ENCODE measurements around the gene PERM1. TPM values are rescaled to one million over a fixed set of nuclear protein-coding genes. Genes with fewer than 3 reads are reported as not detected.

Gene PERM1
- total RNA-seq, 1 donor from 2014 or later, result not detected

DNA sequence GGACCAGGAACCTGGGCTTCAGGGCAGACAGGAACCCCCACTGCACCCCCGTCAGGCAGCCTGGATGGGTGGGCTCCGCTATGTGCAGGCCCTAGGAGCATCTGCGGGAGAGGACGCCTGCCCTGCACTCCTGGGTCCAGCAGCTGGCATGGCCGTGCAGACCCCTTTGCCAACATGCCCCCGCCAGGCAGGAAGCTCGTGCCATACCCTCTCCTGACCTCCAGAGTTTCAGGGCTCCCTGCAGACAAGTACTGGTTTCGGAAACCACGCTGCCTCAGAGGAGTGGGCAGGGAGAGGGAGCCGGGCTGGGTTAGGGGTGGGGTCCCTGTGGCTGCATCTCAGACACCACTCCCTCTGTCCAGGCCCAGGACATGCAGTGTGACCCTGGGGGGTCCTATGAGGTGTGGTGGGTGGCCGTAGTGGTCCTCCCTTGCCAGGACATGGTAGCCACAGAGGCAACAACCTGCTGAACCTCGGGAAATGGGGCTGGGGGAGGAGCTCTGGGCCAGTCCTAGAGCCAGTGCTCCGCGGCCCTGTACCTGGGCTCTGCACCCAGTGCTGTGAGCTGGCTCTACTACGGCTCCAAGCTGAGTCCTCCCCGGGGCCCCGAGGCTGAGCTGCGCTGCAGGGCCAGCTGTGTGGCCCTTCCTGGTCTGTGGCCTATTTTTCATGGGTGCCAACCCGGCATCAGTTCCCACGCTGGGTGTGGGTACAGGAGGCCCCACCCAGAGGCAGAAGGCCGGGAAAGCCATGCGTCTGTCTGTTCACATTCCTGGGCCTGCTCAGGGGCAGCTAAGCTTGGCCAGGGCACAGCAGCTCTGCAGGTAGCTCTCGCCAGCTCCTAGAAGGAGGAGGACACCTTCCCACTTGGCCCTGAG, 14.2 kb downstream of the PERM1 start:
- FAIRE-seq, result no peak
- no peak for DNase-seq (ENCODE audit: low spot score in 2 of 2)

DNA sequence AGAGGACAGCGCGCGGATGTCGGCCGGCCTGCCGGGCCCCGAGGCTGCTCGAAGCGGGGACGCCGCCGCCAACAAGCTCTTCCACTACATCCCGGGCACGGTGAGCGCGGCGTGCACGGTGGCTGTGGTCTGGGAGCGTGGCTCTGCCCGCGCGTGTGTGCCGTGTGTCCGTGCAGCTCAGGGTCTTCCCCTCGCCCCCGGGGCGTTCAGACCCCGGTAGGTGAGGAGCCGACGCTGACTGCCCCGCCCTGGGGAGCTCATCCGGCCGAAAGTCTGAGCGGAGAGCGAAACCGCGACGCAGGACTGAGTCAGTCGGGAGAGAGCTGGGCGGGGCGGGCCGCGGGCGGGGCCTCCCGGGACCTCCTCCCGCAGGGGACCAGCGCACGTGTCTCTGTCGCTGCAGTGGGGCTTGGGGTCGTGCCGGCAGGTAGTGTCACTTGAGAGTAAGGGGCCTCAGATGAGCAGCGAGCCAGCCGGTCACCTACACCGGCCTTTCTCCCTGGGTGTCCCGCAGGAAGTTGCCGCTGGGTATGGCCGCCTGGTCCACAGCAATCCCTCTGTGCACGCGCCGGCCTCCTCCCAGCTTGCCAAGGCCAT, 15.1 kb downstream of the PERM1 start:
- DNase-seq (ENCODE audit: low spot score in 2 of 2), result peak in 1 of 2 donors; percentile 84
- FAIRE-seq, result no peak

GRCh38 chr1:966135-966703, 15.7 kb downstream of the PERM1 start, which contains the start of gene PLEKHN1:
PLEKHN1 (plus strand) TSS chr1:966482; CDS start chr1:966532, 50 bp downstream.
- FAIRE-seq (no peak), DNase-seq (ENCODE audit: low spot score in 2 of 2) (no peak)

DNA sequence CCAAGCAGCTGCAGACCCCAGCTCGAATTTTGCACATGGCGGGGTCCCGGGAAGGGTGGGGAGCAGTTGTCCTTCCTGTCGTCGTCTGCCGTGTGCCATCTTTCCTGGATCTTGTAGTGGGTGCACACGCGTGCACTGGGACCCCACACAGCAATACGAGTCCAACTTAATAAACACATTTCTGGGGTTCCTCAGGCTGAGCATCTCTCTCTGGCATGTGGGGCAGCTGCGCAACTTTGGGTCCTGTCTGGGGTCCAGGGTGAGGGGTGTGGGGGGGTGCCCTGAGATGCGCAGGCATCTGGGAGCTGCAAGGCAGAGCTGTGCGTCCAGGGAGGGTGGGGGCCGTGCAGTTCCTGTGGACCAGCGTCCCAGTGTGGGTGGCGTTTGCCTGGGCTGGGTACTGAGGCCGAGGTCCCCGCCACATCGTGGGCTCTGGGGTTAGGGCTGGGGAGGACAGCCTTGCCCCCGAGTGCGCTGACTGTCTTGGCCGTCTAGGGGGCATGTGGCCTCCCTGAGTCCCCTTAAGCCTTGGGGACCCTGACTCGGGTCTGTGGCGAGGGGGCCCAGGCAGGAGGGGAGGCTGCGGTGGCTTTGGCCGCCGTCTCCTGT, 16.3 kb downstream of the PERM1 start:
- DNase-seq (ENCODE audit: low spot score in 2 of 2) (no peak), FAIRE-seq (no peak)

- no peak for DNase-seq (ENCODE audit: low spot score in 2 of 2)
- FAIRE-seq, result no peak
Observed at GRCh38 chr1:964691-965525, 17.0 kb downstream of the PERM1 start.

DNA sequence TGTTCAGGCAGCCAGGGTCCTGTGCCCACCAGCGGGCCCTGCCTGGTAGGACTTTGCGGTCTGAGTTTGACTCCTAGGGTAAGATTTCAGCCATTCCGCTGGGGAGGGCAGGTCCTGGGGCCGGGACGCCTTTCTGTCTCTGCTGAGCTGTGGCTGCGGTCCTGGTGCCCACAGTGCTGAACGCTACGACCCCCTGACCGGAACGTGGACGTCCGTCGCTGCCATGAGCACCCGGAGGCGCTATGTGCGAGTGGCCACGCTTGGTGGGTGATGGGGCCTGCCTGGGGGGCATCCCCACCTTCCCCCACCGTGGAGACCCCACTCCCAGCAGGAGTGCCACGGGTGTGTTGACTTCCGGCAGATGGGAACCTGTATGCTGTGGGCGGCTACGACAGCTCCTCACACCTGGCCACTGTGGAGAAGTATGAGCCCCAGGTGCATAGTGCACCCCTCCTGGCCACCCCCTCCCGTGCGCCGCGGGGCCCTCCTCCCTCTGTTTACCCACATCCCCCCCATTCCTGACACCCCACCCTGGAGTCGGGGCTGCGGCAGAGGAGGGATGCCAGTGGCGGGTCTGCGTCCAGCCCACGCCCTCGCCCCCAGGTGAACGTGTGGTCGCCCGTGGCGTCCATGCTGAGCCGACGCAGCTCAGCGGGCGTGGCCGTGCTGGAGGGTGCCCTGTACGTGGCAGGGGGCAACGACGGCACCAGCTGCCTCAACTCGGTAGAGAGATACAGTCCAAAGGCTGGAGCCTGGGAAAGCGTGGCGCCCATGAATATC, 18.0 kb downstream of the PERM1 start:
- FAIRE-seq (no peak), DNase-seq (ENCODE audit: low spot score in 2 of 2) (no peak)

DNA sequence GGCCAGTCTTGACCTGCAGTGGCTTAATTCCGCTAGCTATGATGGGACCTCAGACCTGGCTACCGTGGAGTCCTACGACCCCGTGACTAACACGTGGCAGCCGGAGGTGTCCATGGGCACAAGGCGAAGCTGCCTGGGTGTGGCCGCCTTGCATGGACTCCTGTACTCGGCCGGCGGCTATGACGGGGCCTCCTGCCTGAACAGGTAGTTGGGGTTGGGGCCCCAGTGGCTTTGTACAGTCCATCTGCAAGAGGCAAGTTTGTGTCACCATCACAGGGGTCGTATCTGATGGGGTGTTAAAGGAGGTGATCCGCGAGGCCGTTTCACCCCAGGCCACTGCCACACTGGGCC, 18.6 kb downstream of the PERM1 start:
- FAIRE-seq (no peak), DNase-seq (ENCODE audit: low spot score in 2 of 2) (no peak)

GRCh38 chr1:962381-963300, 19.3 kb downstream of the PERM1 start:
- no peak for FAIRE-seq

GRCh38 chr1:961132-961669, 20.7 kb downstream of the PERM1 start:
- DNase-seq (ENCODE audit: low spot score in 2 of 2) (no peak), FAIRE-seq (no peak)

More at GRCh38 chr1:962381-963300, 19.3 kb downstream of the PERM1 start:
- no peak for DNase-seq (ENCODE audit: low spot score in 2 of 2)

DNA sequence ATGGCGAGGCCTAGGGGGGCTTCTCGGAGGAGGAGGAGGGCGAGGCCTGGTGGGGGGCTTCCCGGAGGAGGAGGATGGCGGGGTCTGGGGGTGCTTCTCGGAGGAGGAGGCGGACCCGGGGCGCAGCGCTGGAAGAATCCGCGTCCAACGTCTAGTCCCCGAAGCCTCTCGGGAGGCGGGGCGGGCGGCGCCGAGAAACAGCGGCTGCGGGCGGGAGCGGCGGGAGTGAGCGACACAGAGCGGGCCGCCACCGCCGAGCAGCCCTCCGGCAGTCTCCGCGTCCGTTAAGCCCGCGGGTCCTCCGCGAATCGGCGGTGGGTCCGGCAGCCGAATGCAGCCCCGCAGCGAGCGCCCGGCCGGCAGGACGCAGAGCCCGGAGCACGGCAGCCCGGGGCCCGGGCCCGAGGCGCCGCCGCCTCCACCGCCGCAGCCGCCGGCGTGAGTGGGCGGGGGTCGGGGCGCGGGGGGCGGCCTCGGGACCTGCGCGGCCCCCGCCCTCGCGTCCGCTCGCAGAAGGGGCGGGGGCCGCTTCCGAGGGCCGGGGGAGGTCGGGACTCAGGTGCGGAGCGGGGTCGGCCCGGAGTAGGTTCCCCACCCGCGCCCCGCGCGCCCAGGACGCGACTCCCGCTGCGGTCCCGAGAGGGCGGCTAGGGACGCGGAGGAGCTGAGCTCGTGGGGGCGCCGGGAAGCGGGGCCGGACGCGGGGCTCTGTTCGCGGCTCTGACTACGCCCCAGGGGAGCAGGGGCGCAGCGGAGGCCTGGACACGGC, 21.3 kb downstream of the PERM1 start, which contains the start of gene KLHL17:
KLHL17 (plus strand) TSS at position 222 of the 769 bp plus-strand sequence; CDS start at position 332, 110 bp downstream.
- FAIRE-seq (no peak), DNase-seq (ENCODE audit: low spot score in 2 of 2) (peak; percentile 93 to 94)

- DNase-seq (ENCODE audit: low spot score in 2 of 2) (no peak), FAIRE-seq (no peak)
Observed at GRCh38 chr1:959731-960362, 22.0 kb downstream of the PERM1 start.

- DNase-seq (ENCODE audit: low spot score in 2 of 2) (peak; percentile 99), FAIRE-seq (no peak)
Observed at GRCh38 chr1:958823-959730, 22.8 kb downstream of the PERM1 start, which contains the start of gene NOC2L. NOC2L (minus strand) TSS chr1:959256; CDS start chr1:959240, 16 bp downstream.

DNA sequence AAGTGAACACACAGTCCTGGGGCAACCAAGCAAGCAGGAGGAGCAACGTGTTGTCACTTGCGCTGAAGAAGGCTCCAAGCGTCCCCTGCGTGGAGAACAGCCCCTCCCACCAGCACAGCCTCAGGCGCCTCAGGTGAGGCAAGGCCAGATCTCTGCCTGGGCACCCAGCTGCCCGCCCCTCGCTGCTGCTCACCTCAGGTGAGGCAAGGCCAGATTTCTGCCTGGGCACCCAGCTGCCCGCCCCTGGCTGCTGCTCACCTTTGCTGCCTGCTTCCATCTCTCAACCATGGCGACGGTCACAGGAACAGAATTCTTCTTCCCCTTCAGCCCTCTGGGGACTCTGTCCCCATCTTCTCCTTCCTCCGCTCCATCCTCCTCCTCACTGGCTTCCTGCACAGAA, 25.3 kb downstream of the PERM1 start:
- no peak for FAIRE-seq
- DNase-seq (ENCODE audit: low spot score in 2 of 2), result no peak

- DNase-seq (ENCODE audit: low spot score in 2 of 2) (no peak), FAIRE-seq (no peak)
Observed at GRCh38 chr1:955474-955873, 26.4 kb downstream of the PERM1 start.

GRCh38 chr1:954927-955326, 27.0 kb downstream of the PERM1 start:
- DNase-seq (ENCODE audit: low spot score in 2 of 2), result no peak
- no peak for FAIRE-seq
